Neuronal stem cell (in vitro differentiated cells): ENCODE measurements around the gene SC5D.
A peak's percentile ranks its signal among the peaks of the same experiment; 100 is the strongest.

Experiments
- DNase-seq: peaks from one replicate; pipeline ENCODE4 v3.0.0-alpha.2; 2013; ENCODE audit warnings: low spot score
- H2AFZ ChIP-seq: one replicate; pipeline ENCODE4 v1.6.1; 2013; ENCODE audit warnings: mild to moderate bottlenecking, low read length, inconsistent platforms
- H2AK5ac ChIP-seq: 2 replicates; pipeline ENCODE4 v1.6.1; 2013; ENCODE audit warnings: low read depth, mild to moderate bottlenecking, inconsistent platforms, low read length, moderate library complexity, mixed read lengths
- H2BK120ac ChIP-seq: 2 replicates; pipeline ENCODE4 v1.6.1; 2013; ENCODE audit warnings: low read depth, mild to moderate bottlenecking, inconsistent platforms, low read length, moderate library complexity, mixed read lengths
- H2BK12ac ChIP-seq: one replicate; pipeline ENCODE4 v1.6.1; 2013; ENCODE audit warnings: low read length, inconsistent platforms
- H2BK15ac ChIP-seq: 2 replicates; pipeline ENCODE4 v1.6.1; 2013; ENCODE audit warnings: mild to moderate bottlenecking, low read length, inconsistent platforms, mixed read lengths
- H2BK5ac ChIP-seq: one replicate; pipeline ENCODE4 v1.6.1; 2013; ENCODE audit warnings: inconsistent platforms, mild to moderate bottlenecking, low read length, moderate library complexity
- H3K14ac ChIP-seq: one replicate; pipeline ENCODE4 v1.6.1; 2013; ENCODE audit warnings: low read length, inconsistent platforms
- H3K18ac ChIP-seq: 2 replicates; pipeline ENCODE4 v1.6.1; 2013; ENCODE audit warnings: low read length, inconsistent platforms
- H3K23ac ChIP-seq: 2 replicates; pipeline ENCODE4 v1.6.1; 2013; ENCODE audit warnings: low read depth, mild to moderate bottlenecking, mixed read lengths, low read length, inconsistent platforms; ENCODE audit not compliant: poor library complexity
- H3K27ac ChIP-seq: replicated peaks from 3 replicates; pipeline ENCODE4 v1.5.1; 2013; ENCODE audit warnings: low read length, inconsistent platforms
- H3K27me3 ChIP-seq, 3 experiments: 2 replicates each; pipeline ENCODE4 v1.6.1; 2013; ENCODE audit warnings: low read length in 3 of 3, mild to moderate bottlenecking in 2 of 3, inconsistent platforms in 1 of 3, low read depth in 1 of 3, mixed read lengths in 1 of 3, moderate library complexity in 1 of 3; ENCODE audit not compliant: control insufficient read depth in 3 of 3, insufficient read depth in 3 of 3
- H3K36me3 ChIP-seq, 2 donors: replicated peaks in 1 of 2; 2 replicates each; pipeline ENCODE4 v1.6.1; 2013; ENCODE audit warnings: low read length in 2 of 2; ENCODE audit not compliant: control insufficient read depth in 2 of 2, insufficient read depth in 2 of 2
- H3K4ac ChIP-seq: 2 replicates; pipeline ENCODE4 v1.6.1; 2013; ENCODE audit warnings: inconsistent platforms, mild to moderate bottlenecking, low read length, moderate library complexity
- H3K4me1 ChIP-seq, 2 donors: 1 replicate in 1 of 2; 2 replicates in 1 of 2; pipeline ENCODE4 v1.6.1; 2013; ENCODE audit warnings: low read length in 2 of 2, low read depth in 1 of 2; ENCODE audit not compliant: control insufficient read depth in 2 of 2, insufficient read depth in 1 of 2
- H3K4me2 ChIP-seq: one replicate; pipeline ENCODE4 v1.6.1; 2013; ENCODE audit warnings: mild to moderate bottlenecking, low read length, inconsistent platforms; ENCODE audit not compliant: insufficient read depth, poor library complexity, severe bottlenecking
- H3K4me3 ChIP-seq, 2 donors: 2 replicates each; pipeline ENCODE4 v1.5.1; 2013; ENCODE audit warnings: low read length in 2 of 2, mild to moderate bottlenecking in 2 of 2, inconsistent platforms in 1 of 2, moderate library complexity in 1 of 2
- H3K79me1 ChIP-seq: one replicate; pipeline ENCODE4 v1.6.1; 2013; ENCODE audit warnings: low read depth, mild to moderate bottlenecking, inconsistent platforms, low read length, moderate library complexity
- H3K9ac ChIP-seq: one replicate; pipeline ENCODE4 v1.6.1; 2013; ENCODE audit warnings: mild to moderate bottlenecking, low read depth, low read length, inconsistent platforms; ENCODE audit not compliant: poor library complexity
- H3K9me3 ChIP-seq, 2 donors: replicated peaks in 1 of 2; 2 replicates each; pipeline versions ENCODE3 to v1.6.1; 2013; ENCODE audit warnings: low read length in 2 of 2, mild to moderate bottlenecking in 2 of 2, inconsistent platforms in 1 of 2, low read depth in 1 of 2, mixed read lengths in 1 of 2, moderate library complexity in 1 of 2; ENCODE audit not compliant: control insufficient read depth in 2 of 2, insufficient read depth in 1 of 2
- H4K8ac ChIP-seq: one replicate; pipeline ENCODE4 v1.6.1; 2013; ENCODE audit warnings: low read depth, mild to moderate bottlenecking, inconsistent platforms, low read length, moderate library complexity
- H4K91ac ChIP-seq: one replicate; pipeline ENCODE4 v1.6.1; 2013; ENCODE audit warnings: low read length, low read depth, mild to moderate bottlenecking, inconsistent platforms; ENCODE audit not compliant: poor library complexity
- WGBS, 2 donors: extraction: QIAGEN DNeasy Blood & Tissue Kit; methylation state at CpG; one replicate each; pipeline ENCODE4 v1.1.7; 2013; ENCODE audit warnings: missing lambda C conversion rate in 2 of 2, mixed read lengths in 1 of 2; ENCODE audit not compliant: insufficient read length in 2 of 2, insufficient replicate concordance in 1 of 2; ENCODE audit errors: extremely low coverage in 2 of 2; 5-methylcytosine and 5-hydroxymethylcytosine counted together

The SC5D gene

DNA sequence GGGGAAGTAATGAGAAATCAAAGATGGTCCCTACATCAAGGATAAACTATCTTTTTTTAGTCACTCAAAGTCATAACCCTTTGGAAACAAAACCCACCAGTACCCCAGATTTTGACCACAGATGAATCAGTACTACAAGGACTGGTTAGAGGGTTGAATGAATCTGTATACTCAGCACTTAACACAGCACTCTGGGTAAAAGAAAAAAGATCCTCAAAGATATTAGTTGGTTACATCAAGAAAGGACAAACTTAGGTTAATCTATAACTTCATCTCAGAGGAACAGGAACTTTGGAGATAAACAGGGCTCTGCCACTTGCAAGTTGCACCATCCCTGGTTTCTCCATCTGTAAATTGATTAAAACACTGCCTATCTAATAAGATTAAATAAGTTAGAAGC lies 18.8 kb downstream of the SC5D start:
- no peak overlapping the region for H3K4me3 ChIP-seq
- H3K18ac ChIP-seq = no peak overlapping the region
- H3K27ac ChIP-seq = no peak overlapping the region
- no peaks in the 10 kb centered on the region for H3K79me1 ChIP-seq
- no peaks in the 10 kb centered on the region for H3K27me3 ChIP-seq
- no peak overlapping the region for H3K4me2 ChIP-seq
- H2BK5ac ChIP-seq = no peak overlapping the region
- no peak for DNase-seq
- H3K4me1 ChIP-seq = no peaks in the 10 kb centered on the region
- H3K23ac ChIP-seq = no peak overlapping the region
- H4K8ac ChIP-seq = no peak overlapping the region
- no peak overlapping the region for H3K9ac ChIP-seq
- H3K9me3 ChIP-seq = peaks cover 0 to 16% of the 10 kb centered on the region in 2 donors
- peaks cover 8 to 41% of the 10 kb centered on the region in 2 donors for H3K36me3 ChIP-seq
- no peak overlapping the region for H2BK12ac ChIP-seq
- H2AFZ ChIP-seq = no peak overlapping the region
- H3K14ac ChIP-seq = no peak overlapping the region
- no peak overlapping the region for H4K91ac ChIP-seq
- H2BK120ac ChIP-seq = no peak overlapping the region
- H3K4ac ChIP-seq = no peak overlapping the region
- H2AK5ac ChIP-seq = no peak overlapping the region
- H2BK15ac ChIP-seq = no peak overlapping the region

DNA sequence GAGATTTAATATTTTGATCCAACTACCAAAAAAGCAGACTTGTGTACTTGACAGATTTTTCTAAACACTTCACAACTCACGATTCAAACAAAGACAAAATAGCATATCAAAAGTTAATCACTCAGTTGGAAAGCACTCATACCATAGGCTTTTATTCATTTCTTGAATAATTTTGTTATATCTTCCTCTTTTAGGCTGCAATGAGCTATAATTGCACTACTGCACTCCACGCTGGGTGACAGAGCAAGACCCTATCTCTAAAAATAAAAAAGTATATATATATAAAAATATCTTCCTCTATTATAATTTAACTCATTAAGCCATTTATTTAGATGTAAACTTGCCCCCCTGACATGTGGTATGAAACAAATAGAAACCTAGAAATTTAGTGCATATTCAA lies 19.9 kb downstream of the SC5D start:
- Histone ChIP-seq H2BK15ac (no peak overlapping the region), H3K9ac (no peak overlapping the region), H3K14ac (no peak overlapping the region), H3K23ac (no peak overlapping the region), H3K4ac (no peak overlapping the region), H3K4me1 (no peaks in the 10 kb centered on the region), H3K27me3 (no peaks in the 10 kb centered on the region), H3K4me2 (no peak overlapping the region), H2BK12ac (no peak overlapping the region), H3K79me1 (no peaks in the 10 kb centered on the region), H2AK5ac (no peak overlapping the region), H3K27ac (no peak overlapping the region), H3K36me3 (peaks cover 3 to 30% of the 10 kb centered on the region in 2 donors), H3K9me3 (peaks cover 0 to 16% of the 10 kb centered on the region in 2 donors), H4K91ac (no peak overlapping the region), H2BK120ac (no peak overlapping the region), H3K18ac (no peak overlapping the region), H4K8ac (no peak overlapping the region), H3K4me3 (no peak overlapping the region), H2AFZ (no peak overlapping the region), H2BK5ac (no peak overlapping the region)
- no peak for DNase-seq
- no CpG with 5 or more reads among the region's 2 CpGs for WGBS, 2 donors

DNA sequence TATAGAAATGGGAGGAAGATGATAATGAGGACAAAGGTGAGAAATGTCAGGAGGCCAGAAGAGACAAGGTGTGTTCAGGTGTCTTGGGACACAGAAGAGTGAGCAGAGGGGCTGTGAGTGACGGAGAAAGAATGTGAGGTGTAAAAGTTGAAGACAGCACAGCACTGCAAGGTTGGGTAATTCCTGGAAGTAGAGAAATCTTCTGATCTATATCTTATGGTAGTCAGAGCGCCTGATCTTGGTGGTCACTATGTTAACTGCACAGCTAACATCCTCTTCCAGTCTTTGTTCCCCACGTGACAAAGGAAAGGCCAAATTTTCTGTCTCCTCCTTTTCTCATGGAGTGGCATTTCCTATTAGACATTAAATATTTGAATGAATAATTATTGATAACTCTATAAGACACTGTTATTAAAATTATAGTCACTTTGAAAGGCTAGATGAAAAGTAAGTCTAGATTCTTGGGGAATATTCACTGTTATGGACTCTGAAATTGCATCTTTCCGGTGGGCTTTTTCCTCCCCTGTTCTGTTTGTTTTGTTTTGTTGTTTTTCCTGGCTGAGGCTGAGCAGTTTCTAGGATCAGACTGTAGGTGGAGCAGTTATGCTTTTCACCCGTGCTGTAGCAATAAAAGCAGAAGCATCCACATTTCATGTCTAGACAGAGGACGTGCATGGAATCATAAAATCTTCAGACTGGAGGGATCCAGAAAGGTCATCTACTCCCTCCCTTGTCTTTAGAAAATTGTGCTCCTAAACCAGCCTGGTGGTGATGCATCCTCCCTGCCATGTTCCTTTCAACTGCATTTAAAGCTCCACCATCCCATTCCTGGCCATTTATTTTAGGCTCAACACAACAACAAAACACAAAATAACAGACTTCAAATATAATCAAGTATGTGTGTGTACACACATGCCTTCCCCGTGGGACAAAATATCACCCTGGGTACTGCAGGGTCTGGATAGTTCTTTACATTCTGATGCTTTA lies 26.6 kb downstream of the SC5D start:
- Histone ChIP-seq H4K91ac (no peak overlapping the region), H3K18ac (no peak overlapping the region), H3K4me3 (no peak overlapping the region), H3K9me3 (peaks cover 0 to 4% of the 10 kb centered on the region in 2 donors), H3K4me1 (peaks cover 0 to 6% of the 10 kb centered on the region in 2 donors), H3K27me3 (no peaks in the 10 kb centered on the region), H2BK5ac (no peak overlapping the region), H2AFZ (peak overlapping the region; percentile 32), H2AK5ac (no peak overlapping the region), H3K9ac (no peak overlapping the region), H3K23ac (no peak overlapping the region), H3K4me2 (no peak overlapping the region), H3K36me3 (no peaks in the 10 kb centered on the region), H3K4ac (no peak overlapping the region), H3K79me1 (no peaks in the 10 kb centered on the region), H2BK15ac (no peak overlapping the region), H2BK120ac (no peak overlapping the region), H3K27ac (no peak overlapping the region), H2BK12ac (no peak overlapping the region), H4K8ac (no peak overlapping the region), H3K14ac (no peak overlapping the region)
- DNase-seq = peak; percentile 32
- WGBS, 2 donors = no CpG with 5 or more reads among the region's 7 CpGs

DNA sequence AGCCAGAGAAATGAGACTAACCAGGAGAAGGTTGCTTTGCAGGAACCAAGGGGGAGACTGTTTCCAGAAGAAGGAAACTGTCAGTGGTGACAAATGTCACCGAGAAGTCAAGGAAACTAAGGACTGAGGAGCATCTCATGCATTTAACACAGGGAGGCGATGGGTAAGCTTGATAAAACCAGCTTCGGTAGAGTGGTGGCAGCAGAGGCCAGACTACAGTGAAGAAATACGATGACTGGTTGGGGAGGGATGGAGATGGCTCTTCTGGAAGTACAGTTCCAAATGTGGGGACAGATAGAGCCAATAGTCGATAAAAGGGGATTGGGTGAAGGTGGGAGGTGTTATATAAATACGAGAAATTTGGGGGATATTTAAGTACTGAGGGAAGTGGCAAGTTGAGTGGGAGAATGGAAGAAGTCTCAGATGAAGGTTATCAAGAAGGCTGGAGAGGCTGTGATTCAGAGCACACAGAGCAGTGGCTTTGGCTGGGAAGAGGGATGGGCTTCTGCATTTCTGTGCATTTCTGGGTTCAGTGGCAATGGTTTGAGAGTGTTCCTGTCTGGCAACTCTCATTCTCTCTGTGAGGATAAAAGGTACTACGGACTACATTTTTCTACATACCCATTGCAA lies 29.2 kb downstream of the SC5D start:
- no peak overlapping the region for H4K91ac ChIP-seq
- H2AFZ ChIP-seq = no peak overlapping the region
- H3K4ac ChIP-seq = no peak overlapping the region
- H3K23ac ChIP-seq = no peak overlapping the region
- peaks cover 0 to 6% of the 10 kb centered on the region in 2 donors for H3K4me1 ChIP-seq
- no peaks in the 10 kb centered on the region for H3K36me3 ChIP-seq
- H3K9ac ChIP-seq = no peak overlapping the region
- no peak overlapping the region for H2BK15ac ChIP-seq
- H2BK12ac ChIP-seq = no peak overlapping the region
- H2AK5ac ChIP-seq = no peak overlapping the region
- DNase-seq = peak; percentile 12
- WGBS, 2 donors = 100% methylated on average over 2 of the region's 7 CpGs; no CpG with 5 or more reads in 1 of the 2 donors
- no peak overlapping the region for H2BK5ac ChIP-seq
- no peaks in the 10 kb centered on the region for H3K9me3 ChIP-seq
- H3K4me2 ChIP-seq = no peak overlapping the region
- H2BK120ac ChIP-seq = no peak overlapping the region
- no peak overlapping the region for H3K27ac ChIP-seq
- no peak overlapping the region for H3K18ac ChIP-seq
- H3K27me3 ChIP-seq = no peaks in the 10 kb centered on the region
- no peak overlapping the region for H3K4me3 ChIP-seq
- H3K14ac ChIP-seq = no peak overlapping the region
- no peaks in the 10 kb centered on the region for H3K79me1 ChIP-seq
- no peak overlapping the region for H4K8ac ChIP-seq
